ENCODE measurements around the gene ZNF529. TPM values are rescaled to one million over a fixed set of nuclear protein-coding genes. Genes with fewer than 3 reads are reported as not detected.

The ZNF529 gene
- total RNA-seq, 4 donors from 2014 or later = 3.2 to 12.8 (median 3.6) TPM

DNA sequence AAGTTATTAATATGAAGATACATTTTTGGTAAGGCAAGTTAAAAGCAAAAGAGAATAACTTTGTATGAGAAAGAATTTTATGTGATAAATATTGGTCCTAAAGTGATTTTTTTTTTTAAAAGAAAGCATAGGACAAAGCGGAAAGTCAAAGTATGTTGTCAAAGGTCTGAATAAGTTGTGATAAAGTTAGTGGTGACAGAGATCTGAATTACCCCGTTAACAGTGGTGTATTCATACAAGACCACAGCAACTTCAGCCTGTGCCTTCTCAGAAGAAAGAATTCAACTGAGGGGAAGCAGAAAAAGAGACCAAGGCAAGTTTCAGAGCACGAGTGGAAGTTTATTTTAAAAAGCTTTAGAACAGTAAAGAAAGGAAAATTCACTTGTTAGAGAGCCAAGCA lies 64.8 kb downstream of the ZNF529 start:
- H3K36me3 ChIP-seq = peaks cover 0 to 9% (median 0%) of the 10 kb centered on the region in 3 donors
- H3K27me3 ChIP-seq = no peaks in the 10 kb centered on the region
- intact Hi-C loops (cut with DNase I) = no loop called here
- H3K4me3 ChIP-seq = no peak overlapping the region
- H3K27ac ChIP-seq = no peak overlapping the region
- H3K4me1 ChIP-seq = no peaks in the 10 kb centered on the region
- no peak for DNase-seq
- H3K9me3 ChIP-seq = peaks cover 4 to 100% (median 67%) of the 10 kb centered on the region in 3 donors
- TF ChIP-seq POLR2A (IDR thresholded peaks at IDR 0.05) (no peak), CTCF (IDR thresholded peaks at IDR 0.05) (no peak)
- 82 to 84% methylated on average over 3 of the region's 3 CpGs for WGBS, 2 donors

DNA sequence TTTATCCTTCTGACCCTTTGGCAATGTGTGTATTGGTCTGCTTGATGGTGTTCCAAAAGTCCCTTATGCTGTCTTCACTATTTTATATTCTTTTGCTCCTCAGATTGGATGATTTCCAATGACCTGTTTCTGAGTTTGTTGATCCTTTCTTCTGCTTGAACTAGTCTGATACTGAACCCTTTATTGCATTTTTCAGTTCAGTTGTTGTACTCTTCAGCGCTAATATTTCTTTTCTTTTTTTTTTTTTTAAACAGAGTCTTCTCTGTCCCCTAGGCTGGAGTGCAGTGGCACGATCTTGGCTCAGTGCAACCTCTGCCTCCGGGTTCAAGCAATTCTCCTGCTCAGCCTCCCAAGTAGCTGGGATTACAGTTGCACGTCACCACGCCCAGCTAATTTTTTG lies 71.1 kb downstream of the ZNF529 start:
- intact Hi-C loops (cut with DNase I) = no loop called here
- Histone ChIP-seq H3K4me3 (no peak overlapping the region), H3K27ac (no peak overlapping the region), H3K27me3 (no peaks in the 10 kb centered on the region), H3K9me3 (peaks cover 0 to 96% (median 52%) of the 10 kb centered on the region in 3 donors), H3K4me1 (no peaks in the 10 kb centered on the region), H3K36me3 (no peaks in the 10 kb centered on the region)
- 85 to 89% methylated on average over 5 of the region's 5 CpGs for WGBS, 2 donors
- TF ChIP-seq CTCF (IDR thresholded peaks at IDR 0.05) (no peak), POLR2A (IDR thresholded peaks at IDR 0.05) (no peak)
- DNase-seq = no peak

DNA sequence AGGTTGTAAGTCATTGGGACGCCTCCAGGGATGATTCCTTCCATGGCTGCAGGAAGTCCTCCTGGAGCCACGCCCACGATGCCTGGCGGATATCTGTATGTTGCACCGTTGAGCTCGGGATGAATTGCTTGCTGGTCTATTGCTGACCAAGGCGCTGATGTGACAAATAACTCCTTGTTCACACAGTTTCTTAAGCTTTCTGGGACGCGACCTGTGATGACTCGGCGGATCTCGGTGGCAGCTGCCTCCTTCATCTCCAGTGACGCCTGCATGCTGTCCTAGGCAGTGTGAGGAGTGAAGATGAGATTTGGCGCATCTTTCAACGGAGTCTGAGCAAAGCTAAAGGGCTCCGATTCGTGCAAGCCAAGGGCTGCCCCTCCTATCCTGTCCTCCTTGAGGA lies 76.1 kb downstream of the ZNF529 start:
- H3K9me3 ChIP-seq = peaks cover 0 to 67% (median 14%) of the 10 kb centered on the region in 3 donors
- no peaks in the 10 kb centered on the region for H3K36me3 ChIP-seq
- 89 to 91% methylated on average over 14 to 15 of the region's 17 CpGs for WGBS, 2 donors
- TF ChIP-seq POLR2A (IDR thresholded peaks at IDR 0.05) = no peak
- TF ChIP-seq CTCF (IDR thresholded peaks at IDR 0.05) = no peak
- intact Hi-C loops (cut with DNase I) = no loop called here
- DNase-seq = no peak
- no peaks in the 10 kb centered on the region for H3K4me1 ChIP-seq
- no peak overlapping the region for H3K4me3 ChIP-seq
- no peaks in the 10 kb centered on the region for H3K27me3 ChIP-seq
- H3K27ac ChIP-seq = no peak overlapping the region

Other genes with a start within 250 kb of the ZNF529 start
- 1 to 10 TPM in 3 of 4 donors, under 1 TPM in 1; 0.88 to 4.0 (median 2.0) TPM for gene ZFP14, start 194.1 kb downstream of the ZNF529 start, total RNA-seq
- gene ZFP82, start 154.6 kb downstream of the ZNF529 start, total RNA-seq = 1 to 10 TPM in 2 of 4 donors, under 1 TPM in 2; 0.30 to 2.1 (median 0.95) TPM
- 10 to 100 TPM in 1 of 4 donors, 1 to 10 TPM in 3; 4.5 to 13.0 (median 7.4) TPM for gene ZNF566, start 83.7 kb downstream of the ZNF529 start, total RNA-seq
- 10 to 100 TPM in 1 of 4 donors, 1 to 10 TPM in 3; 3.7 to 13.4 (median 7.4) TPM for gene ZNF260, start 45.0 kb downstream of the ZNF529 start, total RNA-seq
- 1 to 10 TPM in 2 of 4 donors, under 1 TPM in 2; 0.53 to 4.4 (median 0.89) TPM for gene ZNF382, start 32.0 kb upstream of the ZNF529 start, total RNA-seq
- 10 to 100 TPM in 1 of 4 donors, 1 to 10 TPM in 3; 1.4 to 12.6 (median 4.1) TPM for gene ZNF461, start 93.5 kb upstream of the ZNF529 start, total RNA-seq
- gene ZNF567, start 114.3 kb upstream of the ZNF529 start, total RNA-seq = 1 to 10 TPM; 2.2 to 6.7 (median 3.1) TPM
- gene ZNF850, start 199.5 kb upstream of the ZNF529 start, total RNA-seq = 1 to 10 TPM in 2 of 4 donors, under 1 TPM in 2; 0.15 to 5.0 (median 0.90) TPM